ENCODE measurements around the gene STMP1. TPM values are rescaled to one million over a fixed set of nuclear protein-coding genes. Genes with fewer than 3 reads are reported as not detected.

Gene STMP1
- total RNA-seq, 1 donor from 2014 or later: 63.3 TPM

DNA sequence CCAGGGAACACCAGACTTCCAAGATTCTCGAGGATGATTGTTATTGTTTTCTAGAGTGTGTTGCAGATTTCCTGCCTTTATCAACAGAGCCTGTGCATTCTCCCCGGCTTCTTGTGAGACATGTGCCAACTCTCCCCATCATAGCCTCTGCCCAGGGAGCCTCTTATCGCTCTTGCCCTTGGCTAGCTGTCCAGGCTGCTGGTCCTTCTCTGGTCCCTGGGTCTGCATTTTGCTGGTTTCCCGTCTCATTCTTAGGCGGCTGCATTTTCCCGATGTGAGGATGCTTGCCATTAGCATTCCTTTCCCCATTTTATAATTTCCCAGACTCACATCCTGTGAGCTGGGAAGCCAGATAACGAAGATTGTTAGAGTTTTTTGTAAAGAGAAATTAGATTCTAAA, 50.5 kb downstream of the STMP1 start:
- H3K27ac Mint-ChIP-seq: no peak overlapping the region
- no peaks in the 10 kb centered on the region for H3K9me3 Mint-ChIP-seq (ENCODE audit: low read depth)
- H3K4me3 Mint-ChIP-seq (ENCODE audit: low read depth): no peak overlapping the region
- H3K36me3 Mint-ChIP-seq (ENCODE audit: insufficient read depth): no peaks in the 10 kb centered on the region
- DNase-seq (ENCODE audit: low spot score, unreplicated experiment): no peak
- peaks cover 3% of the 10 kb centered on the region for H3K27me3 Mint-ChIP-seq
- no peaks in the 10 kb centered on the region for H3K4me1 Mint-ChIP-seq (ENCODE audit: low read depth)
- TF ChIP-seq, protein P1, sequence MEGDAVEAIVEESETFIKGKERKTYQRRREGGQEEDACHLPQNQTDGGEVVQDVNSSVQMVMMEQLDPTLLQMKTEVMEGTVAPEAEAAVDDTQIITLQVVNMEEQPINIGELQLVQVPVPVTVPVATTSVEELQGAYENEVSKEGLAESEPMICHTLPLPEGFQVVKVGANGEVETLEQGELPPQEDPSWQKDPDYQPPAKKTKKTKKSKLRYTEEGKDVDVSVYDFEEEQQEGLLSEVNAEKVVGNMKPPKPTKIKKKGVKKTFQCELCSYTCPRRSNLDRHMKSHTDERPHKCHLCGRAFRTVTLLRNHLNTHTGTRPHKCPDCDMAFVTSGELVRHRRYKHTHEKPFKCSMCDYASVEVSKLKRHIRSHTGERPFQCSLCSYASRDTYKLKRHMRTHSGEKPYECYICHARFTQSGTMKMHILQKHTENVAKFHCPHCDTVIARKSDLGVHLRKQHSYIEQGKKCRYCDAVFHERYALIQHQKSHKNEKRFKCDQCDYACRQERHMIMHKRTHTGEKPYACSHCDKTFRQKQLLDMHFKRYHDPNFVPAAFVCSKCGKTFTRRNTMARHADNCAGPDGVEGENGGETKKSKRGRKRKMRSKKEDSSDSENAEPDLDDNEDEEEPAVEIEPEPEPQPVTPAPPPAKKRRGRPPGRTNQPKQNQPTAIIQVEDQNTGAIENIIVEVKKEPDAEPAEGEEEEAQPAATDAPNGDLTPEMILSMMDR (IDR thresholded peaks at IDR 0.05; ENCODE audit: unreplicated experiment): no peak

DNA sequence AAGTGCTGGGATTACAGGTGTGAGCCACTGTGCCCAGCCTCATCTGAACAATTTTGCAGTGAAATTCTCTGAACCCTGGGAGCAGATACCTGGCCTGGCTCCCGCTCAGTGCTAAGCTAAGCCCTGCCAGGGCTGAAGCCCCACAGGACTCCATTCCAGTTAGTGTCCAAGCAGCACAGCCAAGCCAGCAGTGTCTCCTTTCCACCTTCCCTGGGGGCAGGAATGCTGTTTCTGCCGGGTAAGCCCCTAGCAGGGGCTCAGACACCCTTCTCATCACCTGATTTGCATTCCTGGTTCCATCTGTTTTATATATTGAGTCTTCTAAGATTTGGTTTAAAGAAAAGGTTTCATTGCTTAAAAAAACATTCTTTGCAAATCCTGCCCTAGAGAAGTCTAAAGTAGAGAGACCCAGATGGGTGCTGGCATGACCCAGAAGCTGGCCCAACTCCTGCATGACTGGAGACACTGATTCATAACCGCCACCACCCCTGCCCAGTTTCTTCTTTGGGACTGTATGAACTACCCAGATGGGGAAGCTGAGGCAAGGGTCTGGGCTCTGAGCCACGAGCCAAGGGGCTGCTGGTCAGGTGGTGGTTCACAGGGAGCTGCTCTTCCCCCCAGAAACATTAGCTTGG, 51.6 kb downstream of the STMP1 start:
- peaks cover 3% of the 10 kb centered on the region for H3K27me3 Mint-ChIP-seq
- DNase-seq (ENCODE audit: low spot score, unreplicated experiment): no peak

DNA sequence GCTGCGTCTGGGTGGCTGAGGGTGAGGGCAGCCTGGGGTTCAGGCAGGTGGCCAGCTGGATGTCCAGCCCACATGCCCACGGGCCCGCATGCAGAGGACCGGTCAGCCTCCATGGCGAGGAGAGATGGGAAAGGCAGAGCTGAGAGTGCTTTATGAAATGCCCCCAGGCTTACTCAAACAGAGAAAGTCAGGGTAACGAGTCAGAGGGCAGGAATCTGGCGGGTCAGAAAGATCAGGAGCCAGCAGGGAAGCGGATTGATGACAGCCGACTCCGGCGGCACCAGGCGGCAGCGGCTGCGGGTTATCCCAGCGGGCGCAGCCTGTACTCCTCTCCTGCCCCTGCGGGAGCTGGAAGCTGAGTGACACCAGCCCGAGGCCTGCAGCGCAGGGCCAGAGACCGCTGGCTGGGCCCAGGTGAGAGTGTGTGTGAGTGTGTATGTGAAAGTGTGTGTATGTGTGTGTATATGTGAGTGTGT, 52.3 kb downstream of the STMP1 start:
- Mint-ChIP-seq H3K9me3 (ENCODE audit: low read depth) (no peaks in the 10 kb centered on the region), H3K36me3 (ENCODE audit: insufficient read depth) (no peaks in the 10 kb centered on the region), H3K27me3 (peaks cover 3% of the 10 kb centered on the region), H3K4me3 (ENCODE audit: low read depth) (no peak overlapping the region), H3K27ac (no peak overlapping the region), H3K4me1 (ENCODE audit: low read depth) (peaks cover 1% of the 10 kb centered on the region)
- no peak for DNase-seq (ENCODE audit: low spot score, unreplicated experiment)
- TF ChIP-seq, protein P1 (IDR thresholded peaks at IDR 0.05; ENCODE audit: unreplicated experiment): no peak

More for the DNA sequence above, 51.6 kb downstream of the STMP1 start:
- peaks cover under 1% of the 10 kb centered on the region for H3K4me1 Mint-ChIP-seq (ENCODE audit: low read depth)
- no peak overlapping the region for H3K27ac Mint-ChIP-seq
- no peaks in the 10 kb centered on the region for H3K9me3 Mint-ChIP-seq (ENCODE audit: low read depth)
- TF ChIP-seq, protein P1 (IDR thresholded peaks at IDR 0.05; ENCODE audit: unreplicated experiment): no peak
- H3K36me3 Mint-ChIP-seq (ENCODE audit: insufficient read depth): no peaks in the 10 kb centered on the region
- no peak overlapping the region for H3K4me3 Mint-ChIP-seq (ENCODE audit: low read depth)

DNA sequence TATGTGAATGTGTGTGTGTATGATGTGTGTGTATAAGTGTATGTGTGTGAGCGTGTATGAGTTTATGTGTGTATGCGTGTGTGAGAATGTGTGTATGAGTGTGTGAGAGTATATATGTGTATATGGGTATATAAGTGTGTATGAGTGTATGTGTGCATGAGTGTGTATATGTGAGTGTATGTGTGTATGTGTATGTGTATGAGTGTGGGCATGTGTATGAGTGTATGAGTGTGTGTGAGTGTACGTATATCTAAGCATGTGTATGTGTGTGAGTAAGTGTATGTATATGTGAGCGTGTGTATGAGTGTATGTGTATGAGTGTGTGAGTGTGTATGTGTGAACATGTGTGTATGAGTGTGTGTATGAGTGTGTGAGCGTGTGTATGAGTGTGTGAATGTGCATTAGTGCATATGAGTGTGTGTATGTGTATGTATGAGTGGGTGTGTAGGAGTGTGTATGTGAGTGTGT, 52.8 kb downstream of the STMP1 start:
- Mint-ChIP-seq H3K4me1 (ENCODE audit: low read depth) (peaks cover 1% of the 10 kb centered on the region), H3K9me3 (ENCODE audit: low read depth) (no peaks in the 10 kb centered on the region), H3K36me3 (ENCODE audit: insufficient read depth) (no peaks in the 10 kb centered on the region), H3K27me3 (peaks cover 3% of the 10 kb centered on the region), H3K4me3 (ENCODE audit: low read depth) (no peak overlapping the region), H3K27ac (no peak overlapping the region)
- TF ChIP-seq, protein P1 (IDR thresholded peaks at IDR 0.05; ENCODE audit: unreplicated experiment): no peak
- DNase-seq (ENCODE audit: low spot score, unreplicated experiment): no peak

DNA sequence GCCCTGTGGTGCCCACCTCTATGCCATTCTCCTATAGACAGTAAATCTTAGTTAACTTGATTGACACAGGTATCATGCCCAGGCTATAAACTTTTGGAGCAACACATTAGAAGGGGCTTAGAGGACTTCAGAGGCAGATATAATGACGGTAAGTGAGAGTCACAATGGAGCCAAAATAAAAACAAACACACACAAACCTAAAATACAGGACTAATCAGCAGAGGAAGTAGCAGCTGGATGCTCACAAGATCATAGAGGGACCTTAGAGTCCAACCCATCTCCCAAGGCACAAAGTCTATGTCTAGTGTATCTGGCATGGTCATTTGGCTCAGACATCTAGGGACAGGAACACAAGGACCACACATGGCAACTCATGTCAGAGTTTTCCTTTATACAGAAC, 53.4 kb downstream of the STMP1 start:
- DNase-seq (ENCODE audit: low spot score, unreplicated experiment): no peak
- H3K4me3 Mint-ChIP-seq (ENCODE audit: low read depth): no peak overlapping the region
- H3K36me3 Mint-ChIP-seq (ENCODE audit: insufficient read depth): no peaks in the 10 kb centered on the region
- peaks cover 3% of the 10 kb centered on the region for H3K27me3 Mint-ChIP-seq
- no peak overlapping the region for H3K27ac Mint-ChIP-seq
- H3K4me1 Mint-ChIP-seq (ENCODE audit: low read depth): peaks cover 1% of the 10 kb centered on the region
- no peaks in the 10 kb centered on the region for H3K9me3 Mint-ChIP-seq (ENCODE audit: low read depth)
- TF ChIP-seq, protein P1 (IDR thresholded peaks at IDR 0.05; ENCODE audit: unreplicated experiment): no peak
